ENCODE data around the gene ADAMTS19.
"Not testable (repeated sequence)": the region's sequence is repeated elsewhere in the genome, so short reads cannot be mapped to it uniquely, and the experiment has no call there.

Gene ADAMTS19

GRCh38 chr5:129609710-129610109 is 149.6 kb downstream of the ADAMTS19 start:
- DNase-seq = no peak

GRCh38 chr5:129616517-129616916 is 156.4 kb downstream of the ADAMTS19 start:
- no peak for DNase-seq

GRCh38 chr5:129617206-129617605 is 157.1 kb downstream of the ADAMTS19 start:
- DNase-seq = no peak

GRCh38 chr5:129619782-129620181 is 159.7 kb downstream of the ADAMTS19 start:
- DNase-seq = no peak

- DNase-seq = no peak
Observed at GRCh38 chr5:129622531-129622930, 162.4 kb downstream of the ADAMTS19 start.

- no peak for DNase-seq
Observed at GRCh38 chr5:129629575-129629974, 169.5 kb downstream of the ADAMTS19 start.

GRCh38 chr5:129630101-129630500 is 170.0 kb downstream of the ADAMTS19 start:
- DNase-seq = no peak

GRCh38 chr5:129631961-129632360 is 171.9 kb downstream of the ADAMTS19 start:
- no peak for DNase-seq

- not testable (repeated sequence) for DNase-seq
Observed at GRCh38 chr5:129637501-129637900, 177.4 kb downstream of the ADAMTS19 start.

GRCh38 chr5:129639331-129639730 is 179.2 kb downstream of the ADAMTS19 start:
- no peak for DNase-seq

- DNase-seq = no peak
Observed at GRCh38 chr5:129652349-129653056, 192.4 kb downstream of the ADAMTS19 start.

GRCh38 chr5:129653057-129653375 is 192.9 kb downstream of the ADAMTS19 start:
- no peak for DNase-seq

GRCh38 chr5:129653442-129653841 is 193.3 kb downstream of the ADAMTS19 start:
- no peak for DNase-seq

- DNase-seq = no peak
Observed at GRCh38 chr5:129656952-129657351, 196.9 kb downstream of the ADAMTS19 start.

- DNase-seq = no peak
Observed at GRCh38 chr5:129658801-129659200, 198.7 kb downstream of the ADAMTS19 start.

GRCh38 chr5:129661366-129662035 is 201.4 kb downstream of the ADAMTS19 start:
- DNase-seq = no peak

- DNase-seq = peak in 1 of 2 donors; percentile 30
Observed at GRCh38 chr5:129664336-129664937, 204.3 kb downstream of the ADAMTS19 start.

GRCh38 chr5:129670957-129671500 is 210.9 kb downstream of the ADAMTS19 start:
- no peak for DNase-seq

- DNase-seq = no peak
Observed at GRCh38 chr5:129672006-129672405, 211.9 kb downstream of the ADAMTS19 start.

- no peak for DNase-seq
Observed at GRCh38 chr5:129679671-129680070, 219.6 kb downstream of the ADAMTS19 start.

- no peak for DNase-seq
Observed at GRCh38 chr5:129687941-129688340, 227.8 kb downstream of the ADAMTS19 start.

GRCh38 chr5:129689045-129689444 is 228.9 kb downstream of the ADAMTS19 start:
- DNase-seq = no peak

- no peak for DNase-seq
Observed at GRCh38 chr5:129691220-129691619, 231.1 kb downstream of the ADAMTS19 start.

- DNase-seq = no peak
Observed at GRCh38 chr5:129696636-129697035, 236.5 kb downstream of the ADAMTS19 start.
